HG03139 (cell line): ENCODE measurements around the gene DOCK9.

Experiments
- ATAC-seq: cut with Tn5 transposase; IDR thresholded peaks from one replicate; pipeline ENCODE4 v1.9.1; 2021; ENCODE audit not compliant: unreplicated experiment

DOCK9 gene

GRCh38 chr13:98947925-98948324, 29.9 kb downstream of the DOCK9 start:
- ATAC-seq = no peak

DNA sequence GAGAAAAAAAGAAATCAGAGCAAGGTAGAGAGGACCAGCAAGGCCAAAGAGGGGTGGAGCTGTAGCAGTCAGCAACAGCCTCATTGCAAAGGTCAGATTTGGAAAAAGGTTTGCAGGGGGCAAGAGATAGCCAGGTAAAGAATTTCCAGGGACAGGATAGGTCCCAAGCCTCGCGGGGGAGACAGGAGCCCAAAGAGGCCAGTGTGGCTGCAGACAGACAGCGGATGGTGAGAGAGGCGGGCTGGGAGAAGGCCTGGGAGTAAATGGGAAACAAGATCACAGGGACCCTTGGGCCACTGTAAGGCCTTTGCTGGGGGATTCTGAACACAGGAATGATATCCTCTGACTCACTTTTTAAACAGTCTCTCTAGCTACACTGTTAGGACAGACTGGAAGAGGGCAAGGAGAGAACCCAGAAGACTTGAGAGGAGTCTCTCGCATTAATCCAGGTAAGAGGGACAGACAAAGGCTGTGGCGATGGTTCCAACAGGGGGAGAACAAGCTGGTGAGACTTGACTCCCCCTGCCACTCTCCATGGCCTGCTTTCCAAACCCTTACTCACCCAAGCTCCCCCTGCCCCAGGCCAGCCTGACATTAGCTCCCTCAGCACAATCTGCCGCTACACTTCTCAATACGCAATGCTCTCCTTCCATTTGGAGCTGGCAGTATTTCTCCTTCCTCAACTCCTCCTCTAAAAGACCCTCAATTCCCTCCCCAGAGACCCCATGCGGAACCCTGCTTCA, 31.8 kb downstream of the DOCK9 start:
- ATAC-seq = no peak

DNA sequence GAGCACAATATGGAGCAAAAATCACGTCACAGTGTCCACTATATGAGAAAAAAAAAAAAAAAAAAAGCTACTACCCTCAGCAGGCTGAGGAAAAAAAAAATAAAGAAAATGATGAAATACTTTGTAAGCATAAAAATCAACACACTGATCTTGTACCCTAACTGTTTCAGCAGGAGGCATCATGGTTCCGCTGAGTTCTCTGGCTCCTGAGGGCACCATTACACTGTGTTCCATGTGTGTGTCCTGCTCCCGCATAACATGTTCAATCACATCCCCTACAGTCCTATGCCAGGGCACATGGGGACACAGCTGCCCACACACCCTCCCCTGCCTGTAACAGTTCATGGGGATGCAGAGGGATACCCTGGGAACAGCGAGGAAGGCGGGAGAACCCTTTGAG, 33.5 kb downstream of the DOCK9 start:
- no peak for ATAC-seq

DNA sequence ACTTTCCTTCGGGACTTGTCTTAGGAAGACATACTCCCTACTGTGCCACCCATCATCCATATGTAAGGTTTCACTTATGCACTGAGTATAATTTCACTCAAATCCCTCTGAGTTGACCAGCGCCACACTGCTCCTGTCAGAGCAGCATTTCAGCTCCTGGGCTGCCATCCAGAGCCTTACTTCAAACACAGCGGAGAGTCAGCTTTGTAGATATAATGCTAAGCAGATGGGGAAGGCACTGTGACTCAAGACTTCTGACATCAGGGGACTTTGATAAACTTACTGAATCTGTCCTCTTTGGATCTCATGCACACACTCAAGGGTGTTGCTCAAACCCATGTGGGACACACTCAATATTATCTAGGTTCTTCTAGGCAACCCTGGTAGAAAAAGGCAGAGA, 34.9 kb downstream of the DOCK9 start:
- ATAC-seq = no peak

DNA sequence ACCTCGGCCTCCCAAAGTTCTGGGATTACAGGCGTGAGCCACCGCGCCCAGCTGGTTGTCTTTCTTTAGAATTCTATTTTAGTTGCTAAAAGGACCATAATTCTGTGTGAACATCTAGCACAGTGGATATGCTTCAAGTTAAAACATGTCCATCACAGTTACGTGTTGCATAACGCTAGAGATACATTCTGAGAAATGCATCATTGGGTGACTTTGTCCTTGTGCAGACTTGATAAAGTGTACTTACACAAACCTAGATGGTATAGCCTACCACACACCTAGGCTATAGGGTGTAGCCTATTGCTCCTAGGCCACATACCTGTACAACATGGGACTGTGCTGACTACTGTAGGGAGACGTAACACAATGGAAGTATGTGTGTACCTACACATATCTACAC, 35.4 kb downstream of the DOCK9 start:
- ATAC-seq = no peak

- no peak for ATAC-seq
Measured at GRCh38 chr13:98941536-98941935, 36.3 kb downstream of the DOCK9 start.

- no peak for ATAC-seq
Measured at GRCh38 chr13:98941126-98941525, 36.7 kb downstream of the DOCK9 start.

- ATAC-seq = no peak
Measured at GRCh38 chr13:98940325-98941001, 37.4 kb downstream of the DOCK9 start.

- ATAC-seq = no peak
Measured at GRCh38 chr13:98939660-98940191, 38.1 kb downstream of the DOCK9 start.

GRCh38 chr13:98938801-98939200, 39.1 kb downstream of the DOCK9 start:
- ATAC-seq = no peak

DNA sequence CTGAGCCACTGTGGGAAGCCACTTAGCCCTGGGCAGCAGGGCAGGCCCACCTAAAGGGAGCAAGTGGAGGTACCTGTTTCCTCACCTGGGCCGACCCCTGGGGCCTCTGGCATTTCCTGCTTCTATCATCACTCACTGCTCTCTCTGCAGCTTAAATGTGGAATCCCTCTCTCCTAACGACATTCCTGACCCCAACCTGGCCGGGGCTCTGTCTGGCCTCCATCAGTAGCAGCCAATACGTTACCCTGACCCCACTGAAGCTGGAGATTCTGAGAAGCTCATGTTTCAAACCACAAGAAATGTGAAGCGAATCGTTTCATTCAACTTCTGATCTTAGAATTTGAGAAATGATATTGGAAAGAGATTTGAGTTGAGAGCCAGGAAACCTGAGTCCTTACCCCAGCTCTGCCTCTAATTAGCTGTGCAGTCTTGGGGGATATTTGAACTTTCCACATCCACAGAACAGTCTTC, 39.9 kb downstream of the DOCK9 start:
- ATAC-seq = no peak

- no peak for ATAC-seq
Measured at GRCh38 chr13:98934243-98934642, 43.6 kb downstream of the DOCK9 start.

DNA sequence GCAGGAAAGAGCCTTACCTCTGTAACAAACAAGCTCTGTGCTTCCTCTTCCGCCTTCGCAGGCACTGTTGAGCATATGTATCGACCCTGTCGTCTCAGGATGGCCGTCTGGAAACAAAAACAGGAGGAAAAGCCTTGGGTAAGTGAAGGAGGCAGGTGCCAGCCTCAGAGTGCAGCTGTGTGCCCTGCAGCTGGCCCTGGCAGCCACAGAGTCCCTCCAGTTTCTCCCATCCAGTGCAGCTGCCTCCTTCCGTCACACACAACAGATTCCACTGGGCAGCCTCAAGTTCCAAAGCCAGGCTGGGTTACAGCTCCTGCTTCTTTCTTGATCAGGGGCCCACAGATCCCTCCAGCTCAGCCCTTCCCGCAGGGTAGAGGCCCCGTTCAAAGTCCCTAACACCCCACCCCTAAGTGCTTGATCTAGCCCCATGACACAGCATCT, 47.7 kb downstream of the DOCK9 start:
- ATAC-seq = no peak

GRCh38 chr13:98927951-98928927, 49.6 kb downstream of the DOCK9 start:
- no peak for ATAC-seq

GRCh38 chr13:98925949-98926348, 51.9 kb downstream of the DOCK9 start:
- no peak for ATAC-seq

GRCh38 chr13:98923641-98924397, 54.0 kb downstream of the DOCK9 start:
- no peak for ATAC-seq

- ATAC-seq = no peak
Measured at GRCh38 chr13:98922306-98922705, 55.6 kb downstream of the DOCK9 start.

- no peak for ATAC-seq
Measured at GRCh38 chr13:98921786-98922185, 56.1 kb downstream of the DOCK9 start.

GRCh38 chr13:98921015-98921580, 56.8 kb downstream of the DOCK9 start:
- no peak for ATAC-seq

DNA sequence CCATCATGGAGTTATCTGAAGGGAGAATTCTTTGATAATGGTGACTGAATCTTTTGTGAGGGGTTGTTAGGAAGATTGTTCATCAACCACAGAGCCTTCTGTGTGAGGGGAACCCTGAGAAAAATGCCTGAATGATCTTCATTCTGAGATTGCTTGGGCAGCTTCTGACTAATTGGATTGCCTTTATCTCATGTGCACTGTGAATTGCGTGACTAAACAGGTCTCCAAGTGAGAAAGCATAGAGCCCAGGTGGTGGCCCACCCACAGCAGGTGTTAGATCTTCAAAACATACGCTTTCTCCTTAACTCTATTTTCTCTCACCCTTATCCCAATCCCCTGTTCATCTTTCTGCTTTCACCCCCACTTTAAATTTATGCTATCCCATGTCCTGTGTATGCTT, 58.3 kb downstream of the DOCK9 start:
- no peak for ATAC-seq
